HepG2 (cell line): ENCODE results near the gene HSF4. TPM values are rescaled to one million over a fixed set of nuclear protein-coding genes. Genes with fewer than 3 reads are reported as not detected.

Experiments used
- ATAC-seq: fragments of 200-7000 bp; cut with Tn5 transposase; 3 replicates; pipeline ENCODE4 v1.9.1; 2020; ENCODE audit warnings: mild to moderate bottlenecking, moderate library complexity
- BruUV-seq: library from RNA; stranded (reverse); fragments of 400-500 nt; replicated peaks from 2 replicates; lab custom pipeline; 2021; lab: Mats Ljungman, UMichigan
- CTCF ChIA-PET: fragments of 300-600 bp; formaldehyde crosslinking; extraction: SDS; loops from one replicate; lab custom pipeline; 2021; ENCODE audit warnings: low total read pairs, inconsistent platforms, low intra/inter-chr PET ratio; lab: Yijun Ruan, JAX
- POLR2A ChIA-PET: fragments of 350-600 bp; sonication (Branson Sonifier 250); formaldehyde crosslinking; loops from one replicate; lab custom pipeline; 2020; ENCODE audit warnings: antibody characterized with exemption, inconsistent platforms; lab: Yijun Ruan, JAX
- DNase-seq: peaks from one replicate; pipeline ENCODE4 v3.0.0-alpha.2; 2015; ENCODE audit warnings: low spot score
- FAIRE-seq: peaks from 3 replicates; lab custom pipeline; 2011; peaks lifted over from hg19 to GRCh38; lab: Jason Lieb, UNC
- H2AFZ ChIP-seq: one replicate; pipeline ENCODE4 v1.6.1; 2011; ENCODE audit warnings: low read length, inconsistent platforms
- H3K27ac ChIP-seq: fragments of 300-600 bp; 3 replicates; pipeline ENCODE4 v1.8.0; 2011; ENCODE audit warnings: mixed run types, mild to moderate bottlenecking, mixed read lengths, low read length, inconsistent platforms; ENCODE audit not compliant: insufficient read depth; ENCODE audit errors: extremely low read length
- H3K27me3 ChIP-seq, 2 experiments: fragments of 200-600 bp in 1 of 2; 2 replicates in 1 of 2; 3 replicates in 1 of 2; pipeline versions ENCODE4 v1.6.0 to v1.8.0; 2011; ENCODE audit warnings: low read length in 2 of 2, mild to moderate bottlenecking in 2 of 2, moderate library complexity in 2 of 2, inconsistent platforms in 1 of 2; ENCODE audit not compliant: insufficient read depth in 2 of 2, control insufficient read depth in 1 of 2
- H3K36me3 ChIP-seq, 2 experiments: fragments of 200-600 bp in 1 of 2; replicated peaks in 1 of 2; 2 replicates in 1 of 2; 3 replicates in 1 of 2; pipeline versions ENCODE4 v1.5.1 to v1.8.0; 2011; ENCODE audit warnings: low read length in 2 of 2, inconsistent platforms in 1 of 2; ENCODE audit not compliant: insufficient read depth in 2 of 2, control insufficient read depth in 1 of 2
- H3K4me1 ChIP-seq: 2 replicates; pipeline ENCODE4 v1.5.1; 2012; ENCODE audit warnings: low read length, inconsistent platforms; ENCODE audit not compliant: insufficient read depth
- H3K4me2 ChIP-seq: 2 replicates; pipeline ENCODE4 v1.6.0; 2011; ENCODE audit warnings: low read depth, low read length, inconsistent platforms
- H3K4me3 ChIP-seq, 3 experiments: fragments of 200-600 bp in 1 of 3; sonication (generic), shearing (Covaris generic) in 1 of 3; replicated peaks in 1 of 3; 2 replicates each; pipeline ENCODE4 v1.5.1; 2011 to 2016; ENCODE audit warnings: low read length in 3 of 3, inconsistent platforms in 2 of 3, low read depth in 2 of 3, mild to moderate bottlenecking in 2 of 3, control low read depth in 1 of 3, mixed read lengths in 1 of 3; ENCODE audit not compliant: insufficient read depth in 1 of 3
- H3K79me2 ChIP-seq: one replicate; pipeline ENCODE4 v1.6.1; 2011; ENCODE audit warnings: low read length, inconsistent platforms; ENCODE audit not compliant: insufficient read depth
- H3K9ac ChIP-seq: 2 replicates; pipeline ENCODE4 v1.6.0; 2011; ENCODE audit warnings: mild to moderate bottlenecking, low read depth, low read length, inconsistent platforms; ENCODE audit not compliant: insufficient read depth
- H3K9me3 ChIP-seq: 2 replicates; pipeline ENCODE4 v1.5.1; 2012; ENCODE audit warnings: mild to moderate bottlenecking, low read length
- H4K20me1 ChIP-seq: 2 replicates; pipeline ENCODE4 v1.6.0; 2011; ENCODE audit warnings: inconsistent platforms, mild to moderate bottlenecking, low read length, moderate library complexity; ENCODE audit not compliant: insufficient read depth
- ADNP ChIP-seq: sonication (generic); formaldehyde crosslinking; IDR thresholded peaks from 2 replicates; pipeline ENCODE4 v1.4.0; 2020; ENCODE audit warnings: missing genetic modification reagents
- AGO2 ChIP-seq: fragments of 200-400 bp; formaldehyde crosslinking; optimal IDR thresholded peaks from 2 replicates; pipeline ENCODE3; 2017; ENCODE audit warnings: mild to moderate bottlenecking, low read depth, low read length, moderate library complexity
- CBX1 ChIP-seq: IDR thresholded peaks from one replicate; pipeline ENCODE4 v1.6.1; 2016; ENCODE audit warnings: antibody characterized with exemption, low read depth
- CEBPZ ChIP-seq: IDR thresholded peaks from 2 replicates; pipeline ENCODE4 v1.6.1; 2012; ENCODE audit warnings: low read length, improper control_type of control experiment
- FOXJ3 ChIP-seq: sonication (generic); formaldehyde crosslinking; IDR thresholded peaks from 2 replicates; pipeline ENCODE4 v1.4.0; 2020; ENCODE audit warnings: missing genetic modification reagents, mild to moderate bottlenecking, borderline replicate concordance
- GABPB1 ChIP-seq: IDR thresholded peaks from 2 replicates; pipeline ENCODE4 v1.6.1; 2016; ENCODE audit warnings: mild to moderate bottlenecking, missing genetic modification reagents, moderate library complexity, missing compliant biosample characterization
- HOXD1 ChIP-seq: sonication (generic); formaldehyde crosslinking; IDR thresholded peaks from 2 replicates; pipeline ENCODE4 v1.5.0; 2020; ENCODE audit warnings: missing genetic modification reagents
- KLF11 ChIP-seq: IDR thresholded peaks from 2 replicates; pipeline ENCODE4 v1.6.1; 2016; ENCODE audit warnings: missing compliant biosample characterization
- KMT2A ChIP-seq: sonication (generic); formaldehyde crosslinking; IDR thresholded peaks from 2 replicates; pipeline ENCODE4 v1.4.0; 2020; ENCODE audit warnings: missing genetic modification reagents
- SOX6 ChIP-seq, 2 experiments: fragments of 450-650 bp in 1 of 2; sonication (generic) in 1 of 2; formaldehyde crosslinking in 1 of 2; IDR thresholded peaks; 2 replicates each; pipeline versions ENCODE4 v1.4.0 to v1.6.1; 2017 to 2020; ENCODE audit warnings: antibody characterized with exemption in 1 of 2, mild to moderate bottlenecking in 1 of 2, missing genetic modification reagents in 1 of 2
- TEAD2 ChIP-seq: sonication (generic); formaldehyde crosslinking; IDR thresholded peaks from 2 replicates; pipeline ENCODE4 v1.9.0; 2021; ENCODE audit warnings: missing genetic modification reagents
- ZBTB8A ChIP-seq: sonication (generic); formaldehyde crosslinking; IDR thresholded peaks from 2 replicates; pipeline ENCODE4 v1.4.0; 2020; ENCODE audit warnings: mild to moderate bottlenecking, low read depth, missing genetic modification reagents, borderline replicate concordance
- ZFX ChIP-seq: sonication (generic); formaldehyde crosslinking; IDR thresholded peaks from 2 replicates; pipeline ENCODE4 v1.4.0; 2020; ENCODE audit warnings: mild to moderate bottlenecking, low read depth, missing genetic modification reagents, moderate library complexity
- ZMYM3 ChIP-seq: sonication (generic); formaldehyde crosslinking; IDR thresholded peaks from 2 replicates; pipeline ENCODE4 v1.5.1; 2020; ENCODE audit warnings: mild to moderate bottlenecking, missing genetic modification reagents
- ZMYM4 ChIP-seq: sonication (generic); formaldehyde crosslinking; IDR thresholded peaks from 2 replicates; pipeline ENCODE4 v1.8.1; 2023; ENCODE audit warnings: mild to moderate bottlenecking, missing genetic modification reagents
- ZNF124 ChIP-seq: sonication (generic); formaldehyde crosslinking; IDR thresholded peaks from 2 replicates; pipeline ENCODE4 v1.4.0; 2020; ENCODE audit warnings: missing genetic modification reagents
- ZNF674 ChIP-seq: sonication (generic); formaldehyde crosslinking; IDR thresholded peaks from 2 replicates; pipeline ENCODE4 v1.5.0; 2020; ENCODE audit warnings: low read depth, mild to moderate bottlenecking, missing genetic modification reagents
- WGBS: methylation state at CpG from one replicate; pipeline ENCODE4 v1.1.6; 2017; ENCODE audit warnings: low lambda C conversion rate; 5-methylcytosine and 5-hydroxymethylcytosine counted together
- in situ Hi-C: cut with HindIII; loops from 2 replicates; pipeline ENCODE4 v1.10.0; 2017; ENCODE audit warnings: low pct_unique_long_range_greater_than_20kb; ENCODE audit not compliant: extremely low pct_ligation_motif_present
- intact Hi-C: fragments of 100-400 bp; cut with micrococcal nuclease; formaldehyde crosslinking; loops from one replicate; pipeline ENCODE4 v1.10.0; 2022; ENCODE audit not compliant: unreplicated experiment
- polyA plus RNA-seq, 8 experiments: library from polyadenylated mRNA; depleted of rRNA in 3 of 8; stranded (reverse) in 7 of 8; unstranded in 1 of 8; fragments of >200 nt; fragmentation: Illumina TruSeq in 4 of 8; extraction: Trizol in 4 of 8; gene quantifications; 2 replicates each; pipeline versions ENCODE4 v1.2.1 to v1.2.3, GENCODE V29; 2011 to 2016; ENCODE audit warnings: low read depth in 4 of 8, missing spikeins in 1 of 8, mixed read lengths in 1 of 8; ENCODE audit not compliant: insufficient read depth in 1 of 8
- total RNA-seq, 5 experiments: library from RNA; depleted of rRNA; stranded (reverse); fragments of >200 nt; fragmentation: Illumina TruSeq; extraction: Trizol; gene quantifications; 2 replicates each; pipeline ENCODE4 v1.2.3, GENCODE V29; 2016; ENCODE audit warnings: low read depth in 1 of 5
- TF ChIP-seq, protein P1 (sequence below): sonication (generic); formaldehyde crosslinking; IDR thresholded peaks from 2 replicates; pipeline ENCODE4 v1.4.0; 2020; ENCODE audit warnings: missing genetic modification reagents

The HSF4 gene
- total and polyA plus RNA-seq, 2 of the 13 experiments (the other 11 are each of a cell fraction or from before 2014, with no cell fraction given), result 3.5 to 16.9 TPM

- Histone ChIP-seq H2AFZ (no peak overlapping the region), H3K27ac (no peak overlapping the region), H3K4me1 (peaks cover 63% of the 10 kb centered on the region), H3K27me3 (peaks cover 0 to 2% of the 10 kb centered on the region in 2 experiments; a peak in 2 of 5 replicates), H3K4me2 (peak overlapping the region; percentile 99), H4K20me1 (no peaks in the 10 kb centered on the region; the same call in 1 of the 2 replicates), H3K79me2 (no peaks in the 10 kb centered on the region), H3K36me3 (no peaks in the 10 kb centered on the region; a peak in 1 of 5 replicates), H3K4me3 (peak overlapping the region; percentile 52 to 75 (median 59)), H3K9ac (peak overlapping the region; percentile 34), H3K9me3 (no peaks in the 10 kb centered on the region)
- DNase-seq, result peak; percentile 82
- CTCF ChIA-PET, result interaction anchor here (1.5 kb wide), 1 partner anchor 12 kb away, joined by 5 read pairs; no protein-coding TSS in a partner anchor
- peak; percentile 82 for ATAC-seq
- in situ Hi-C loops (no loop called here), intact Hi-C loops (no loop called here)
- WGBS, result 15% methylated on average over 64 of the region's 71 CpGs
- BruUV-seq, result no TSS peak
- FAIRE-seq, result peak; percentile 37
- POLR2A ChIA-PET, result interaction anchor here (0.7 to 2.7 kb wide), 6 partner anchors 11 to 73 kb away, joined by 3 to 18 read pairs (median 4); partner anchors contain the start of genes B3GNT9, FHOD1 and MATCAP1
- peak; percentile 81 for TF ChIP-seq ZNF124 (CRISPR knock-in tag)
- TF ChIP-seq, protein P1, sequence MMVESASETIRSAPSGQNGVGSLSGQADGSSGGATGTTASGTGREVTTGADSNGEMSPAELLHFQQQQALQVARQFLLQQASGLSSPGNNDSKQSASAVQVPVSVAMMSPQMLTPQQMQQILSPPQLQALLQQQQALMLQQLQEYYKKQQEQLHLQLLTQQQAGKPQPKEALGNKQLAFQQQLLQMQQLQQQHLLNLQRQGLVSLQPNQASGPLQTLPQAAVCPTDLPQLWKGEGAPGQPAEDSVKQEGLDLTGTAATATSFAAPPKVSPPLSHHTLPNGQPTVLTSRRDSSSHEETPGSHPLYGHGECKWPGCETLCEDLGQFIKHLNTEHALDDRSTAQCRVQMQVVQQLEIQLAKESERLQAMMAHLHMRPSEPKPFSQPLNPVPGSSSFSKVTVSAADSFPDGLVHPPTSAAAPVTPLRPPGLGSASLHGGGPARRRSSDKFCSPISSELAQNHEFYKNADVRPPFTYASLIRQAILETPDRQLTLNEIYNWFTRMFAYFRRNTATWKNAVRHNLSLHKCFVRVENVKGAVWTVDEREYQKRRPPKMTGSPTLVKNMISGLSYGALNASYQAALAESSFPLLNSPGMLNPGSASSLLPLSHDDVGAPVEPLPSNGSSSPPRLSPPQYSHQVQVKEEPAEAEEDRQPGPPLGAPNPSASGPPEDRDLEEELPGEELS (CRISPR knock-in tag), result peak; percentile 52; the same call in 1 of the 2 replicates
- no peak for TF ChIP-seq KLF11
- peak; percentile 76; the same call in 1 of the 2 replicates for TF ChIP-seq ZBTB8A
- no peak for TF ChIP-seq TEAD2 (CRISPR knock-in tag)
- peak; percentile 79 for TF ChIP-seq ZMYM3 (CRISPR knock-in tag)
- TF ChIP-seq ZMYM4 (CRISPR knock-in tag), result peak; percentile 46; the same call in 1 of the 2 replicates
- TF ChIP-seq FOXJ3 (CRISPR knock-in tag), result no peak
- TF ChIP-seq CEBPZ, result no peak
- TF ChIP-seq ZFX (CRISPR knock-in tag), result peak; percentile 91
- no peak for TF ChIP-seq HOXD1 (CRISPR knock-in tag)
- peak; percentile 90 for TF ChIP-seq KMT2A (CRISPR knock-in tag)
- TF ChIP-seq ZNF674 (CRISPR knock-in tag), result 0 out of 2 replicates have a peak, but pooled peaks have one; percentile 11
- peak; percentile 80 for TF ChIP-seq CBX1
- peak; percentile 77 for TF ChIP-seq AGO2
- TF ChIP-seq GABPB1, result peak; percentile 91
- no peak for TF ChIP-seq SOX6 (IDR thresholded peaks at IDR 0.05)
- peak; percentile 74 for TF ChIP-seq SOX6 (CRISPR knock-in tag; IDR thresholded peaks at IDR 0.05)
- no peak for TF ChIP-seq ADNP
Measured at GRCh38 chr16:67173808-67174705, 9.5 kb downstream of the HSF4 start.
